ENCODE data around the gene RELN.
"Not testable (repeated sequence)": the region's sequence is repeated elsewhere in the genome, so short reads cannot be mapped to it uniquely, and the experiment has no call there.

RELN gene

DNA sequence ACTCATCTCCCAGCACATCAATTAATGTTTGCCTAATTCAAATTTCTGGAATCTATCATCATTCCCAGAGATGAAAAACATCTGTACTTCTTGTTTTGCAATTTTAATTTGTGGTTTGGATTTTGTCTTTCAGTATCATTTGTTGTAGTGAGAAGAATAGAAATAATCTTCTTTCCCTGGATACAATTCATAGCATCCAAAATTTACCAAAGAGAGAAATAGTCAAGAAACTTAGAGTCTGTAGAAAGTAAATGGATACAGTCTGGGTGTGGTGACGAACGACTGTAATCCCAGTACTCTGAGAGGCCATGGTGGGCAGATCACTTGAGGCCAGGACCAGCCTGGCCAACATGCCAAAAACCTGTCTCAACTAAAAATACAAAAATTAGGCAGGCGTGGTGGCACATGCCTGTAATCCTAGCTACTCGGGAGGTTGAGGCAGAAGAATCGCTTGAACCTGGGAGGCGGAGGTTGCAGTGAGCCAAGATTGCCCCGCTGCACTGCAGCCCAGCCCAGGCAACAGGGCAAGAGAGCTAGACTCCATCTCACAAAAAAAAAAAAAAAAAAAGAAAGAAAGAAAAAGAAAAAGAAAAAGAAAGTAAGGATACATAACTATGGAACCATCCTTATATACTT lies 193.0 kb downstream of the RELN start:
- H3K9me3 Mint-ChIP-seq, result no peaks in the 10 kb centered on the region
- H3K4me1 Mint-ChIP-seq (ENCODE audit: low read depth), result no peaks in the 10 kb centered on the region
- no peak overlapping the region for H3K27ac Mint-ChIP-seq
- no peaks in the 10 kb centered on the region for H3K36me3 Mint-ChIP-seq (ENCODE audit: low read depth)
- H3K4me3 Mint-ChIP-seq, result no peak overlapping the region
- peaks cover 6% of the 10 kb centered on the region for H3K27me3 Mint-ChIP-seq

- H3K9me3 Mint-ChIP-seq, result no peaks in the 10 kb centered on the region
- no peak overlapping the region for H3K27ac Mint-ChIP-seq
- no peak overlapping the region for H3K4me3 Mint-ChIP-seq
- H3K36me3 Mint-ChIP-seq (ENCODE audit: low read depth), result no peaks in the 10 kb centered on the region
- no peaks in the 10 kb centered on the region for H3K4me1 Mint-ChIP-seq (ENCODE audit: low read depth)
- peaks cover 8% of the 10 kb centered on the region for H3K27me3 Mint-ChIP-seq
Measured at GRCh38 chr7:103795787-103796186, 193.7 kb downstream of the RELN start.

DNA sequence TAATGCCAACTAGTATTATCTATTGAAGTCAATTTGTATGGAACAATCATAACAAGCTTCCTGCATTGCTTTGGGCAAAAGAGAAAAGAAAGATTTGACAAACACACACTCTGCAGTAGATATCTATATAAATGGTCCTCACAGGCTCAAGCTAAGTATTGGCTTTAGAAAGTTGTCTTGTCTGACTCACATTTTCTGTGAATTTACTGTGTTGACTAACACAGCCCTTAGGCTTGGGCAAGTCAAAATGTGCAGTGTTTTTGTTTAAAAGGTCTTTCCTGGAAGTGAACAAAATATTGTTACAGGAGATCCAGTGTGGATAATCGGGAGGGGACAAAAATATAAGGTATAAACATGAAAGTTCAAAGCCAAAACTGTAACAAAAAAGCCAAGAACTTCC lies 194.4 kb downstream of the RELN start:
- Mint-ChIP-seq H3K9me3 (no peaks in the 10 kb centered on the region), H3K36me3 (ENCODE audit: low read depth) (no peaks in the 10 kb centered on the region), H3K27ac (no peak overlapping the region), H3K4me3 (no peak overlapping the region), H3K27me3 (peaks cover 8% of the 10 kb centered on the region), H3K4me1 (ENCODE audit: low read depth) (no peaks in the 10 kb centered on the region)

- Mint-ChIP-seq H3K4me1 (ENCODE audit: low read depth) (no peaks in the 10 kb centered on the region), H3K9me3 (no peaks in the 10 kb centered on the region), H3K4me3 (no peak overlapping the region), H3K36me3 (ENCODE audit: low read depth) (no peaks in the 10 kb centered on the region), H3K27me3 (peaks cover 8% of the 10 kb centered on the region), H3K27ac (no peak overlapping the region)
Measured at GRCh38 chr7:103794424-103794823, 195.0 kb downstream of the RELN start.

- no peak overlapping the region for H3K4me3 Mint-ChIP-seq
- H3K36me3 Mint-ChIP-seq (ENCODE audit: low read depth), result no peaks in the 10 kb centered on the region
- H3K27ac Mint-ChIP-seq, result no peak overlapping the region
- no peaks in the 10 kb centered on the region for H3K4me1 Mint-ChIP-seq (ENCODE audit: low read depth)
- H3K9me3 Mint-ChIP-seq, result no peaks in the 10 kb centered on the region
- peaks cover 8% of the 10 kb centered on the region for H3K27me3 Mint-ChIP-seq
Measured at GRCh38 chr7:103793614-103794013, 195.8 kb downstream of the RELN start.

DNA sequence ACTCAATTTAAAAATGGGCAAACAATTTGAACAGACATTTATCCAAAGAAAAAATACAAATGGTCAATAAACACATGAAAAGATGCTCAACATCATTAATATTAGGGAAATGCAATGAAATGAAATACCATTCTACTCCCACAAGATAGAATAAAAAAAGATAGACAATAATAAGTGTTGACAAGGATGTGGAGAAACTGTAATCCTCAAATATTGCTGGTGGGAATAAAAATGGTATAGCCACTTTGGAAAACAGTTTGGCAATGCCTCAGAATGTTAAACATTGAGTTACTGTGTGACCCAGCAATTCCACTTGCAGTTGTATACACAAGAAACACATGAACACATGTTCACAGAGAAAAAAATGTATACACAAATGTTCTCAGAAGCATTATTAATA lies 197.6 kb downstream of the RELN start:
- no peaks in the 10 kb centered on the region for H3K36me3 Mint-ChIP-seq (ENCODE audit: low read depth)
- H3K27ac Mint-ChIP-seq, result no peak overlapping the region
- H3K4me1 Mint-ChIP-seq (ENCODE audit: low read depth), result no peaks in the 10 kb centered on the region
- no peak overlapping the region for H3K4me3 Mint-ChIP-seq
- H3K27me3 Mint-ChIP-seq, result peaks cover 11% of the 10 kb centered on the region
- no peaks in the 10 kb centered on the region for H3K9me3 Mint-ChIP-seq

- H3K4me1 Mint-ChIP-seq (ENCODE audit: low read depth); H3K9me3 Mint-ChIP-seq; H3K4me3 Mint-ChIP-seq; H3K27ac Mint-ChIP-seq; H3K36me3 Mint-ChIP-seq (ENCODE audit: low read depth): not testable (repeated sequence)
- peaks cover 17% of the 10 kb centered on the region for H3K27me3 Mint-ChIP-seq
Measured at GRCh38 chr7:103787041-103787440, 202.4 kb downstream of the RELN start.

DNA sequence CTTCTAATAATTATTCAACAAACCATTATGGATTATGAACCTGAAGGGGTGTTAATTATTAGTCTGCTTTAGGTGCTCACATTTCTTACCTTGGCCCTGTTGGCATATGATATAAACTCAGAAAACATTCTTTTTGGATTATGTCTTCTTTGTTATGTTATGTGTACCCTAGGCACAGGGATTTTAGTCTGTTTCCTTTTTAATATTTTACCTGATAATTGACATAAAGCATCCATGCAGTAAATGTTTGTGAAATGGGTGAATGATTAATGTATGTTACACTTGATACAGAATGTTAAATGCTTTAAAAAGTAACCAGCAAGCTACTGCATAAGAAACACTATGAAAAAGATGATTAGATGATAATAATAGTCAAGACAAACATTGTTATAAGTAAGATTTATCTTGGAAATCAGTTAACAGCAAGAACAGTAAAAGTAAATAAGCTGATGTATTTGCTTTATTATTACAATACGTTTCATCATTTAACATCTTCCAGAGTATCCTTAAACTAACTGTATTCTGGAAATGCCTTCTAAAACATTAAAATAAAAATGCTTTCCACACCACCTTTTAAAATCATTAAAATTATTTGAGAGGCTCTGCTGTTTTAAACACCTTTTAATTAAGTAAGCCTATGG lies 204.7 kb downstream of the RELN start:
- Mint-ChIP-seq H3K4me3 (no peak overlapping the region), H3K9me3 (peaks cover 5% of the 10 kb centered on the region), H3K27me3 (peaks cover 18% of the 10 kb centered on the region), H3K27ac (no peak overlapping the region), H3K4me1 (ENCODE audit: low read depth) (no peaks in the 10 kb centered on the region), H3K36me3 (ENCODE audit: low read depth) (no peaks in the 10 kb centered on the region)

GRCh38 chr7:103781409-103781808 lies 208.0 kb downstream of the RELN start:
- Mint-ChIP-seq H3K9me3 (peaks cover 5% of the 10 kb centered on the region), H3K36me3 (ENCODE audit: low read depth) (no peaks in the 10 kb centered on the region), H3K27ac (no peak overlapping the region), H3K27me3 (peaks cover 15% of the 10 kb centered on the region), H3K4me3 (no peak overlapping the region), H3K4me1 (ENCODE audit: low read depth) (no peaks in the 10 kb centered on the region)

DNA sequence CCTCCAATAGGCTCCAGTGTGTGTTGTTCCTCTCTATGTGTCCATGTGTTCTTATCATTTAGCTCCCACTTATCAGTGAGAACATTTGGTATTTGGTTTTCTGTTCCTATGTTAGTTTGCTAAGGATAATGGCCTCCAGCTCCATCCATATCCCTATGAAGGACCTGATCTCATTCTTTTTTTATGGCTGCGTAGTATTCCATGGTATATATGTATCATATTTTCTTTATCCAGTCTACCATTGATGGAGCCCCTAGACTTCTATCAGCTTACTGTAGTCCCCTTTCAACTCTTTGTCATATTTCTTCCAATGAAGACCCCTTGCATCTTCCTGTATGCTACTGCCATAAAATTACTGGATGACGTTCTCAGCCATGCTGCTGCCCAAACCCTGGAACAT lies 208.9 kb downstream of the RELN start:
- H3K4me1 Mint-ChIP-seq (ENCODE audit: low read depth); H3K4me3 Mint-ChIP-seq; H3K36me3 Mint-ChIP-seq (ENCODE audit: low read depth); H3K27ac Mint-ChIP-seq; H3K9me3 Mint-ChIP-seq: not testable (repeated sequence)
- H3K27me3 Mint-ChIP-seq, result peaks cover 15% of the 10 kb centered on the region

- no peaks in the 10 kb centered on the region for H3K36me3 Mint-ChIP-seq (ENCODE audit: low read depth)
- H3K9me3 Mint-ChIP-seq, result peaks cover 5% of the 10 kb centered on the region
- H3K27ac Mint-ChIP-seq, result no peak overlapping the region
- H3K27me3 Mint-ChIP-seq, result peaks cover 7% of the 10 kb centered on the region
- no peak overlapping the region for H3K4me3 Mint-ChIP-seq
- no peaks in the 10 kb centered on the region for H3K4me1 Mint-ChIP-seq (ENCODE audit: low read depth)
Measured at GRCh38 chr7:103777440-103777839, 212.0 kb downstream of the RELN start.

GRCh38 chr7:103773726-103774125 lies 215.7 kb downstream of the RELN start:
- H3K4me3 Mint-ChIP-seq, result no peak overlapping the region
- H3K9me3 Mint-ChIP-seq, result no peaks in the 10 kb centered on the region
- no peaks in the 10 kb centered on the region for H3K36me3 Mint-ChIP-seq (ENCODE audit: low read depth)
- H3K27ac Mint-ChIP-seq, result no peak overlapping the region
- no peaks in the 10 kb centered on the region for H3K4me1 Mint-ChIP-seq (ENCODE audit: low read depth)
- peaks cover 4% of the 10 kb centered on the region for H3K27me3 Mint-ChIP-seq

GRCh38 chr7:103772171-103772773 lies 217.2 kb downstream of the RELN start:
- Mint-ChIP-seq H3K36me3 (ENCODE audit: low read depth) (no peaks in the 10 kb centered on the region), H3K9me3 (no peaks in the 10 kb centered on the region), H3K27ac (no peak overlapping the region), H3K27me3 (peaks cover 4% of the 10 kb centered on the region), H3K4me1 (ENCODE audit: low read depth) (no peaks in the 10 kb centered on the region), H3K4me3 (no peak overlapping the region)

GRCh38 chr7:103771294-103771693 lies 218.2 kb downstream of the RELN start:
- no peak overlapping the region for H3K4me3 Mint-ChIP-seq
- H3K9me3 Mint-ChIP-seq, result no peaks in the 10 kb centered on the region
- H3K36me3 Mint-ChIP-seq (ENCODE audit: low read depth), result no peaks in the 10 kb centered on the region
- no peak overlapping the region for H3K27ac Mint-ChIP-seq
- H3K4me1 Mint-ChIP-seq (ENCODE audit: low read depth), result no peaks in the 10 kb centered on the region
- no peaks in the 10 kb centered on the region for H3K27me3 Mint-ChIP-seq

GRCh38 chr7:103766660-103767059 lies 222.8 kb downstream of the RELN start:
- no peaks in the 10 kb centered on the region for H3K9me3 Mint-ChIP-seq
- no peaks in the 10 kb centered on the region for H3K4me1 Mint-ChIP-seq (ENCODE audit: low read depth)
- H3K27ac Mint-ChIP-seq, result no peak overlapping the region
- no peak overlapping the region for H3K4me3 Mint-ChIP-seq
- H3K36me3 Mint-ChIP-seq (ENCODE audit: low read depth), result no peaks in the 10 kb centered on the region
- H3K27me3 Mint-ChIP-seq, result no peaks in the 10 kb centered on the region

GRCh38 chr7:103765901-103766300 lies 223.6 kb downstream of the RELN start:
- H3K36me3 Mint-ChIP-seq (ENCODE audit: low read depth), result no peaks in the 10 kb centered on the region
- H3K9me3 Mint-ChIP-seq, result no peaks in the 10 kb centered on the region
- H3K27ac Mint-ChIP-seq, result no peak overlapping the region
- H3K4me1 Mint-ChIP-seq (ENCODE audit: low read depth), result no peaks in the 10 kb centered on the region
- no peak overlapping the region for H3K4me3 Mint-ChIP-seq
- no peaks in the 10 kb centered on the region for H3K27me3 Mint-ChIP-seq
